GM12892 (cell line): ENCODE results near the gene ARL4A.

Experiments
- POLR2A ChIP-seq: IDR thresholded peaks from 2 replicates; pipeline ENCODE4 v1.6.1; 2011; ENCODE audit warnings: low read depth, low read length, control low read depth
- POLR2AphosphoS5 ChIP-seq: IDR thresholded peaks from 2 replicates; pipeline ENCODE4 v1.6.1; 2011; ENCODE audit warnings: low read depth, low read length, control low read depth

DNA sequence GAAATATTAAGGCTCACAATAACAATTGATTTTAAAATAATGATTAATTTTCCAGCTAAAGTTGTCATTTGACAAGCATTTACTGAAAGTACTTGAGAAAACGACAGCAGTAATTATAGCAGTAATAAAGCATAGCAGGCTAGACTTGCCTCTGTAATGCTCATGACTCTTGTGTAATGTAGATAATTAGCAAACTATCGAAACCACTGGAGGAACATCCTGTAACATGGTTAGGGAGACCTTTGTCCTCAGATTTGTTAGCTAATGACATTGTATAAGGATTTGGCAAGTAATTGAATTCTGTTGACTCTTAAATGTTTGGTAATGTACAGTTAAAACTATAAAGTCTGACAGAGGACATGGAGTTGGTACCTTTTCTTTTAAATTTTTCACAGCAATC, 24.8 kb downstream of the ARL4A start:
- no peak for TF ChIP-seq POLR2AphosphoS5
- no peak for TF ChIP-seq POLR2A
